Breast epithelium (tissue), 4 donors: ENCODE measurements around the gene NDUFAF2. TPM values are rescaled to one million over a fixed set of nuclear protein-coding genes. Genes with fewer than 3 reads are reported as not detected.
"Not testable (repeated sequence)": the region's sequence is repeated elsewhere in the genome, so short reads cannot be mapped to it uniquely, and the experiment has no call there.

Experiments used
- DNase-seq, 2 donors: peaks; one replicate each; pipeline ENCODE4 v3.0.0-alpha.2; 2019; ENCODE audit warnings: low spot score in 2 of 2
- H3K27ac ChIP-seq, 2 donors: fragments of 200-600 bp; sonication (generic) in 1 of 2; one replicate each; pipeline ENCODE4 v1.5.1; 2016 to 2019; ENCODE audit warnings: mild to moderate bottlenecking in 1 of 2
- H3K27me3 ChIP-seq, 2 donors: fragments of 200-600 bp; sonication (generic) in 1 of 2; one replicate each; pipeline versions ENCODE4 v1.5.1 to v1.6.0; 2017 to 2019; ENCODE audit warnings: control low read depth in 1 of 2, mild to moderate bottlenecking in 1 of 2
- H3K36me3 ChIP-seq: fragments of 200-600 bp; one replicate; pipeline ENCODE4 v1.5.1; 2019
- H3K4me1 ChIP-seq, 2 donors: fragments of 200-600 bp; sonication (generic); one replicate each; pipeline ENCODE4 v1.5.1; 2016 to 2019; ENCODE audit warnings: control low read depth in 1 of 2
- H3K4me3 ChIP-seq, 3 donors: fragments of 200-600 bp; sonication (generic); 1 replicate in 2 of 3; 2 replicates in 1 of 3; pipeline ENCODE4 v1.5.1; 2016 to 2019; ENCODE audit warnings: mild to moderate bottlenecking in 3 of 3, moderate library complexity in 2 of 3
- H3K9me3 ChIP-seq, 2 donors: fragments of 200-600 bp; sonication (generic) in 1 of 2; one replicate each; pipeline ENCODE4 v1.5.1; 2016 to 2019; ENCODE audit warnings: control low read depth in 1 of 2
- CTCF ChIP-seq, 3 donors: fragments of 450-650 bp; IDR thresholded peaks; one replicate each; pipeline ENCODE4 v1.5.1; 2016 to 2017; ENCODE audit warnings: antibody characterized with exemption in 3 of 3, mild to moderate bottlenecking in 3 of 3, moderate library complexity in 3 of 3
- POLR2A ChIP-seq: fragments of 450-650 bp; IDR thresholded peaks from one replicate; pipeline ENCODE4 v1.6.1; 2016; ENCODE audit warnings: antibody characterized with exemption, mild to moderate bottlenecking, moderate library complexity
- POLR2AphosphoS5 ChIP-seq, 3 donors: sonication (generic); formaldehyde crosslinking; IDR thresholded peaks; one replicate each; pipeline ENCODE4 v1.6.1; 2017; ENCODE audit warnings: antibody characterized with exemption in 3 of 3
- intact Hi-C: fragments of 100-400 bp; cut with DNase I; formaldehyde crosslinking; loops from one replicate; pipeline ENCODE4 v1.15.1; 2023; ENCODE audit warnings: low total_unique reads
- total RNA-seq, 3 donors: library from RNA; depleted of rRNA; stranded (reverse); fragments of >200 nt; gene quantifications; one replicate each; pipeline ENCODE4 v1.1.0, GENCODE V29; 2016

Gene NDUFAF2
- total RNA-seq, 3 donors from 2014 or later: 14.9 to 22.6 (median 19.8) TPM

- Histone ChIP-seq H3K9me3 (no peaks in the 10 kb centered on the region), H3K4me1 (no peaks in the 10 kb centered on the region), H3K27ac (no peak overlapping the region), H3K4me3 (no peak overlapping the region), H3K36me3 (no peaks in the 10 kb centered on the region), H3K27me3 (no peaks in the 10 kb centered on the region)
- intact Hi-C loops: no loop called here
- TF ChIP-seq POLR2AphosphoS5 (IDR thresholded peaks at IDR 0.05): no peak
- no peak for TF ChIP-seq CTCF (IDR thresholded peaks at IDR 0.05)
- TF ChIP-seq POLR2A: no peak
- DNase-seq: no peak
These were observed 85.1 kb downstream of the NDUFAF2 start for GRCh38 chr5:61030163-61030482.

GRCh38 chr5:61031301-61031700, 86.3 kb downstream of the NDUFAF2 start:
- H3K4me1 ChIP-seq, H3K27ac ChIP-seq, intact Hi-C loops, H3K9me3 ChIP-seq, H3K4me3 ChIP-seq, H3K27me3 ChIP-seq, H3K36me3 ChIP-seq, DNase-seq: not testable (repeated sequence)

- DNase-seq: no peak
- Histone ChIP-seq H3K27me3 (no peaks in the 10 kb centered on the region), H3K4me3 (no peak overlapping the region), H3K27ac (no peak overlapping the region), H3K4me1 (no peaks in the 10 kb centered on the region), H3K36me3 (peaks cover 4% of the 10 kb centered on the region), H3K9me3 (peaks cover 0 to 6% of the 10 kb centered on the region in 2 donors)
- TF ChIP-seq POLR2A: no peak
- no peak for TF ChIP-seq POLR2AphosphoS5 (IDR thresholded peaks at IDR 0.05)
- TF ChIP-seq CTCF (IDR thresholded peaks at IDR 0.05): no peak
- intact Hi-C loops: no loop called here
These were observed 99.5 kb downstream of the NDUFAF2 start for GRCh38 chr5:61044545-61044944.

GRCh38 chr5:61047346-61047745, 102.3 kb downstream of the NDUFAF2 start:
- no peak for DNase-seq
- TF ChIP-seq POLR2AphosphoS5 (IDR thresholded peaks at IDR 0.05): no peak
- no peak for TF ChIP-seq POLR2A
- TF ChIP-seq CTCF (IDR thresholded peaks at IDR 0.05): no peak
- no peak overlapping the region for H3K4me3 ChIP-seq
- H3K4me1 ChIP-seq: no peaks in the 10 kb centered on the region
- H3K9me3 ChIP-seq: peaks cover 0 to 6% of the 10 kb centered on the region in 2 donors
- H3K27ac ChIP-seq: no peak overlapping the region
- H3K27me3 ChIP-seq: no peaks in the 10 kb centered on the region
- H3K36me3 ChIP-seq: no peaks in the 10 kb centered on the region
- intact Hi-C loops: no loop called here

- no peak overlapping the region for H3K4me3 ChIP-seq
- H3K36me3 ChIP-seq: no peaks in the 10 kb centered on the region
- TF ChIP-seq POLR2A: no peak
- no peak for TF ChIP-seq POLR2AphosphoS5 (IDR thresholded peaks at IDR 0.05)
- TF ChIP-seq CTCF (IDR thresholded peaks at IDR 0.05): no peak
- no peak overlapping the region for H3K27ac ChIP-seq
- DNase-seq: no peak
- intact Hi-C loops: no loop called here
- no peaks in the 10 kb centered on the region for H3K4me1 ChIP-seq
- no peaks in the 10 kb centered on the region for H3K27me3 ChIP-seq
- peaks cover 0 to 6% of the 10 kb centered on the region in 2 donors for H3K9me3 ChIP-seq
These were observed 103.5 kb downstream of the NDUFAF2 start for GRCh38 chr5:61048534-61048933.

- TF ChIP-seq CTCF (IDR thresholded peaks at IDR 0.05) (no peak), POLR2A (no peak), POLR2AphosphoS5 (IDR thresholded peaks at IDR 0.05) (no peak)
- no peak overlapping the region for H3K27ac ChIP-seq
- H3K4me1 ChIP-seq: no peaks in the 10 kb centered on the region
- intact Hi-C loops: no loop called here
- H3K4me3 ChIP-seq: no peak overlapping the region
- H3K9me3 ChIP-seq: no peaks in the 10 kb centered on the region
- H3K36me3 ChIP-seq: no peaks in the 10 kb centered on the region
- H3K27me3 ChIP-seq: no peaks in the 10 kb centered on the region
- no peak for DNase-seq
These were observed 105.3 kb downstream of the NDUFAF2 start for GRCh38 chr5:61050292-61050691.
